SW480 (cell line): ENCODE results near the gene RBMS2.
"Not testable (repeated sequence)": the region's sequence is repeated elsewhere in the genome, so short reads cannot be mapped to it uniquely, and the experiment has no call there.

Experiments used
- DNase-seq: peaks from one replicate; pipeline ENCODE4 v3.0.0-alpha.2; 2016; ENCODE audit warnings: low spot score

RBMS2 gene

GRCh38 chr12:56521590-56522371 is at the start of gene RBMS2:
RBMS2 (plus strand) TSS chr12:56521820; CDS start chr12:56522024, 204 bp downstream.
- DNase-seq = peak; percentile 87

GRCh38 chr12:56474389-56474788 is 47.2 kb upstream of the RBMS2 start:
- no peak for DNase-seq

GRCh38 chr12:56476143-56476542 is 45.5 kb upstream of the RBMS2 start:
- DNase-seq = no peak

GRCh38 chr12:56476972-56477432 is 44.6 kb upstream of the RBMS2 start:
- DNase-seq = no peak

GRCh38 chr12:56477521-56478225 is 43.9 kb upstream of the RBMS2 start:
- no peak for DNase-seq

GRCh38 chr12:56479625-56480024 is 42.0 kb upstream of the RBMS2 start:
- no peak for DNase-seq

- DNase-seq = no peak
Measured at GRCh38 chr12:56484566-56484965, 37.1 kb upstream of the RBMS2 start.

GRCh38 chr12:56486694-56487093 is 34.9 kb upstream of the RBMS2 start:
- no peak for DNase-seq

GRCh38 chr12:56487448-56488040 is 34.1 kb upstream of the RBMS2 start:
- peak; percentile 62 for DNase-seq

- peak; percentile 93 for DNase-seq
Measured at GRCh38 chr12:56488041-56488955, 33.3 kb upstream of the RBMS2 start, which contains the start of gene GLS2. GLS2 (minus strand) TSS chr12:56488161; CDS start chr12:56488118, 43 bp downstream.

GRCh38 chr12:56490360-56490759 is 31.3 kb upstream of the RBMS2 start:
- DNase-seq = no peak

- not testable (repeated sequence) for DNase-seq
Measured at GRCh38 chr12:56493409-56494105, 28.1 kb upstream of the RBMS2 start.

GRCh38 chr12:56494106-56494415 is 27.6 kb upstream of the RBMS2 start:
- DNase-seq = not testable (repeated sequence)

GRCh38 chr12:56494481-56494880 is 27.1 kb upstream of the RBMS2 start:
- not testable (repeated sequence) for DNase-seq

GRCh38 chr12:56496704-56497103 is 24.9 kb upstream of the RBMS2 start:
- not testable (repeated sequence) for DNase-seq

GRCh38 chr12:56498126-56498902 is 23.3 kb upstream of the RBMS2 start:
- DNase-seq = not testable (repeated sequence)

GRCh38 chr12:56499452-56499851 is 22.2 kb upstream of the RBMS2 start:
- not testable (repeated sequence) for DNase-seq

- not testable (repeated sequence) for DNase-seq
Measured at GRCh38 chr12:56499879-56500278, 21.7 kb upstream of the RBMS2 start.

- DNase-seq = no peak
Measured at GRCh38 chr12:56510786-56511185, 10.8 kb upstream of the RBMS2 start.

- not testable (repeated sequence) for DNase-seq
Measured at GRCh38 chr12:56514014-56514318, 7.7 kb upstream of the RBMS2 start.
